OCI-LY3 (cell line): ENCODE measurements around the gene ATF4.

Experiments used
- H2AFZ ChIP-seq: fragments of 200-600, 300-600 bp; shearing (Covaris generic); 2 replicates; pipeline ENCODE4 v1.6.0; 2014; ENCODE audit warnings: antibody characterized with exemption, low read depth, low read length
- H3K27ac ChIP-seq: fragments of 200-600, 300-600 bp; sonication (generic); 2 replicates; pipeline ENCODE4 v1.5.1; 2014; ENCODE audit warnings: mild to moderate bottlenecking, low read length, moderate library complexity, mixed read lengths
- H3K27me3 ChIP-seq: fragments of 200-600, 300-600 bp; sonication (generic); 2 replicates; pipeline ENCODE4 v1.6.1; 2014; ENCODE audit warnings: low read depth, low read length, mixed read lengths
- H3K36me3 ChIP-seq: fragments of 200-600, 300-600 bp; sonication (generic); replicated peaks from 2 replicates; pipeline ENCODE3; 2014; ENCODE audit warnings: low read depth, low read length, mixed read lengths
- H3K4me1 ChIP-seq: fragments of 300-600, 200-600 bp; sonication (generic); 2 replicates; pipeline ENCODE4 v1.6.1; 2014; ENCODE audit warnings: low read length, mixed read lengths
- H3K4me2 ChIP-seq: fragments of 200-600, 300-600 bp; sonication (generic); 2 replicates; pipeline ENCODE4 v1.6.1; 2014; ENCODE audit warnings: low read length, mixed read lengths
- H3K4me3 ChIP-seq: fragments of 300-600, 200-600 bp; sonication (generic); 2 replicates; pipeline ENCODE4 v1.5.1; 2014; ENCODE audit warnings: antibody characterized with exemption, mild to moderate bottlenecking, low read length, moderate library complexity
- H3K79me2 ChIP-seq: fragments of 300-600, 200-600 bp; shearing (Covaris generic); 2 replicates; pipeline ENCODE4 v1.6.1; 2014; ENCODE audit warnings: mild to moderate bottlenecking, low read length, mixed read lengths
- H3K9ac ChIP-seq: fragments of 300-600, 200-600 bp; shearing (Covaris generic); 2 replicates; pipeline ENCODE4 v1.6.0; 2014; ENCODE audit warnings: mild to moderate bottlenecking, low read length, moderate library complexity
- H3K9me3 ChIP-seq: fragments of 200-600, 300-600 bp; shearing (Covaris generic); 2 replicates; pipeline ENCODE4 v1.6.1; 2014; ENCODE audit warnings: low read length, mixed read lengths; ENCODE audit not compliant: insufficient read depth
- H4K20me1 ChIP-seq: fragments of 200-600, 300-600 bp; sonication (generic); 2 replicates; pipeline ENCODE4 v1.6.1; 2016; ENCODE audit warnings: low read length, mixed read lengths; ENCODE audit not compliant: insufficient read depth
- EZH2phosphoT487 ChIP-seq: fragments of 200-600 bp; shearing (Covaris generic); IDR thresholded peaks from 2 replicates; pipeline ENCODE4 v1.6.1; 2018; ENCODE audit warnings: antibody characterized with exemption, mixed run types, low read depth
- TF ChIP-seq, protein P1 (sequence below): fragments of 200-600, 300-600 bp; sonication (generic); IDR thresholded peaks from 2 replicates; pipeline ENCODE4 v1.5.1; 2014; ENCODE audit warnings: antibody characterized with exemption, low read length, low read depth

ATF4 gene

DNA sequence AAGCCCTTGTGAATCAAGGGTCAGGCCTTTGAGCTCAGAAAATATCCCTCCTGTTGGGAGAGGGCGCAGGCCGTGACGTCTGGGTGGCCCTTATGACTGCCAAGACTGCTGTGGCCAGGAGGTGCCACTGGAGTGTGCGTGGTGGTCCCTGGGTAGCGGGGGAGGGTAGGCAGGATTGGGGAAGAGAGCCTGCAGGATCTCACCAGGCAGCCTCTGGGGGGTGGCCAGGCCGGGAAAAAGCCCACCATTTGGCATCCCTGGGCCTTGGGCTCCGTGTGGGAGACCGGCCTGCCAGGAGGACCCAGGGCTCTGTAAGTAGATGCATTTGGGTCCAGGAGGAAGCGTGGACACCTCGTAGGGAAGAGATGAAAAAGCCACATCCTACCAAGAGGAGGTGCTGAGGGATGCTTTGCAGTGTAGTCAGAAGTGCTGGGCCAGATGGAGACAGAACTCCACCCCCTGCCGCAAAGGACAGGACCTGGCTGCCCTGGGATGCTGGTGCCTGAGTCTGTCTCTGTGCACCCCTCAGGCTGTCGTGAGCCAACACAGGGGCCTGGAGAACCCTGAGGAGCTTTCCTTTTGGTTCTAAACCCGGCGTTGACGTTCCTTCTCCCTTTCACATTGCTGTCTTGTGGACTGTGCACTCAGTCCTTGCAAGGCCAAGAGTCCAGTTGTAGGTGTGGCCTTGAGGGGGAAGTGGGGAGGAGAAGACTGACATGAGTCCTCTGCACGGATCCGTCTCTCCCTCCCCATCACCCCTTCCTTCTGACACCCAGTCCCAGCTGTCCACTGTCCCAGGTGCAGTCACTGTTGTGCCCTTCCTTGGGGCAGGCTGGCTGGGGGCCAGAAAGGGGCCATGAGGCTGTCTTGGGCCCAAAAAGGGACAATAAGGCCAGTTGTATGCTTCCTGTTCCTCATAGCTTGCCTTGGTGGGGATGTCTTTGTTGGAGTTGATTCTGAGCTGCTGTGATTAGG is 31.0 kb upstream of the ATF4 start:
- TF ChIP-seq, protein P1, sequence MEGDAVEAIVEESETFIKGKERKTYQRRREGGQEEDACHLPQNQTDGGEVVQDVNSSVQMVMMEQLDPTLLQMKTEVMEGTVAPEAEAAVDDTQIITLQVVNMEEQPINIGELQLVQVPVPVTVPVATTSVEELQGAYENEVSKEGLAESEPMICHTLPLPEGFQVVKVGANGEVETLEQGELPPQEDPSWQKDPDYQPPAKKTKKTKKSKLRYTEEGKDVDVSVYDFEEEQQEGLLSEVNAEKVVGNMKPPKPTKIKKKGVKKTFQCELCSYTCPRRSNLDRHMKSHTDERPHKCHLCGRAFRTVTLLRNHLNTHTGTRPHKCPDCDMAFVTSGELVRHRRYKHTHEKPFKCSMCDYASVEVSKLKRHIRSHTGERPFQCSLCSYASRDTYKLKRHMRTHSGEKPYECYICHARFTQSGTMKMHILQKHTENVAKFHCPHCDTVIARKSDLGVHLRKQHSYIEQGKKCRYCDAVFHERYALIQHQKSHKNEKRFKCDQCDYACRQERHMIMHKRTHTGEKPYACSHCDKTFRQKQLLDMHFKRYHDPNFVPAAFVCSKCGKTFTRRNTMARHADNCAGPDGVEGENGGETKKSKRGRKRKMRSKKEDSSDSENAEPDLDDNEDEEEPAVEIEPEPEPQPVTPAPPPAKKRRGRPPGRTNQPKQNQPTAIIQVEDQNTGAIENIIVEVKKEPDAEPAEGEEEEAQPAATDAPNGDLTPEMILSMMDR: no peak
- TF ChIP-seq EZH2phosphoT487: no peak
- 0 out of 2 replicates have a peak overlapping the region, but pooled peaks have one; percentile 11 for H3K4me2 ChIP-seq
- peaks cover 43% of the 10 kb centered on the region for H3K36me3 ChIP-seq
- H3K4me3 ChIP-seq: no peak overlapping the region
- no peak overlapping the region for H3K9ac ChIP-seq
- no peak overlapping the region for H2AFZ ChIP-seq
- peaks cover 12% of the 10 kb centered on the region for H3K4me1 ChIP-seq
- peaks cover 49% of the 10 kb centered on the region for H3K79me2 ChIP-seq
- peaks cover 74% of the 10 kb centered on the region for H4K20me1 ChIP-seq
- no peaks in the 10 kb centered on the region for H3K27me3 ChIP-seq
- H3K9me3 ChIP-seq: no peaks in the 10 kb centered on the region
- H3K27ac ChIP-seq: no peak overlapping the region

DNA sequence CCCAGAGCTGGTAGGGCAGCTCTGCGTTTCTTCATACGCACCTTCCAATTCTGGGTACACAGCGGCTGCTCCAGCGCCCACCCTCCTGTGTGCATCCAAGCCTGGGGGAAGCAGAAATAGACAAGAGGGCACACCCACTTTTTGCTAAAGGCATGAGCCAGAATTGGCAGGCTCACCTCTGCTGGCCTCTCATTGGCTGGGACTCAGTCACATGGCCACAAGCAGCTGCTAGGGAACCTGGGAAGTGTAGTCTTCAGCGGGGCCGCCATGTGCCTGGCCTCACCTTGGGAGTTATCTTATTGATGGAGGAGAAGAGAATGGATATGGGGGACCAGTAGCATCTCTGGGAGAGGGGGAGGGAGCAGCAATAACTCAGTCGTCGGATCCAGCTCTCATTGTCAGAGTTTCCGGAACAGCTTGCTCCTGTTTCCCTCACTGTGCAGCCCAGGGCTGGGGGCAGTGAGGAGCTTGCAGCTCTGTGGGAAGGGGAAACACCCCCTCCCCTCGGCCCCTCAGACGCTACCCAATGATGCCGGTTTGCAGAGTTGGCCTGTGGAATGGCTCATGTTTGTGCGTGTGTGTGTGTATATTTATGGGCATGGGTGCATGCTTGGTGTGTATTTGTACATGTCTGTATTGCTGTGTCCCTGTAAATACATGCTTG is 30.1 kb upstream of the ATF4 start:
- Histone ChIP-seq H3K27me3 (no peaks in the 10 kb centered on the region), H3K9ac (no peak overlapping the region), H3K27ac (no peak overlapping the region), H3K79me2 (peaks cover 40% of the 10 kb centered on the region), H3K4me2 (0 out of 2 replicates have a peak overlapping the region, but pooled peaks have one; percentile 11), H2AFZ (no peak overlapping the region), H3K36me3 (peaks cover 38% of the 10 kb centered on the region), H4K20me1 (peaks cover 66% of the 10 kb centered on the region), H3K9me3 (no peaks in the 10 kb centered on the region), H3K4me3 (no peak overlapping the region), H3K4me1 (peaks cover 19% of the 10 kb centered on the region)
- no peak for TF ChIP-seq EZH2phosphoT487

DNA sequence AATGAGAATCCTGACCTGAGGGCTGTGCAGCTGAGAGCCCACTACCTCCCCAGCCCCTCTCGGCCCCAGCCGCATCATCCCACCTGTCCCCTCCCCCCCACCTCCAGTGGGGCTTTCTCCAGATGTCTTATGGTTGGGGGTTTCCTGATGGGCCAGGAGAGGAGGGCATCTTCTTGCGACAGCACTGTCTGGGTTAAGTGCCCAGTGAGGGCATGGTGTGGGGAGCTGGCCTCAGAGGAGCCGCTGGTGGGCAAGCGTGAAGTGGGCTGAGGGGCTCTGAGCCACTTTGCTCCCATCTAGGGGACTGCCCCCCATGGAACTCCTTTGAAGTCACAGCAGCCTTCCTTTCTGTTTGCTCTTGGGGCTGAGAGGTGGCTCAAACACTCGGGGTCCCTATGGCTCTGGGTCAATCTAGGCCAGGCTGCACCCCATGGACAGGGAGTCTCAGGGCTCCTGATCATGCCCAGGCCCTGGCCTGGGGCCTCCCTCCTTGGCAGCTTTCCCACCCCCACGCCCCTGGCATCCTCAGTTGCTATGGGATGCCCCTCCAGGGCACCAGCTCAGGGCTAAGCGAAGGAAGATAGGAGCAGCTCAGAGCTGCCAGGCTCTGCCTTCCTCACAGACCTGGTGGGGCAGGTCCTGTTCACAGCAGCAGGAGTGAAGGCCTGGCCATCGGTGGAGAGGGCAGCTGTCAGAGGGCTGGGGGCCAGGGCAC is 29.2 kb upstream of the ATF4 start:
- H3K79me2 ChIP-seq: peaks cover 39% of the 10 kb centered on the region
- no peak overlapping the region for H3K4me3 ChIP-seq
- H3K36me3 ChIP-seq: peaks cover 38% of the 10 kb centered on the region
- H3K4me1 ChIP-seq: peaks cover 19% of the 10 kb centered on the region
- H2AFZ ChIP-seq: no peak overlapping the region
- TF ChIP-seq, protein P1: no peak
- TF ChIP-seq EZH2phosphoT487: no peak
- H3K27me3 ChIP-seq: no peaks in the 10 kb centered on the region
- H3K9me3 ChIP-seq: no peaks in the 10 kb centered on the region
- H3K27ac ChIP-seq: no peak overlapping the region
- no peak overlapping the region for H3K9ac ChIP-seq
- H3K4me2 ChIP-seq: no peak overlapping the region
- peaks cover 62% of the 10 kb centered on the region for H4K20me1 ChIP-seq

DNA sequence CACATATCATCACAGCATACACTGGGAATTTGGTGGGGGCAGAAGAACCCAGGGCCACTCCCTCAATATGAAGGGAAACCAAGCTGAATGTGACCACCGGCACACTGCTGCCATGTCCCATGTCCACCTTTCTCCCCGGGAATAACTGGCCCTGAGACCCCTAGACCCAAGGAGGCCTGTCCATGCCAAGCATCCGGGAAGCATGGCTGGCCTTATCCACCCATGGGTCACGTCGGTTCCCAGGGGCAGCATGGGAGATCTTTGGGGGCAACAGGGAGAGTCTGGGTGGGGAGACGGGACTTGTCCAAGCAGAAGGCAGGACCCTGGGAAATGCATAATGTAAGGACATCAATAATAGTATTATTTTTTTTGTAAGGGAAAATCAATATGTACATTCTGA is 28.7 kb upstream of the ATF4 start:
- TF ChIP-seq, protein P1: no peak
- TF ChIP-seq EZH2phosphoT487: no peak
- Histone ChIP-seq H2AFZ (no peak overlapping the region), H3K4me3 (no peak overlapping the region), H3K27ac (no peak overlapping the region), H3K27me3 (no peaks in the 10 kb centered on the region), H3K4me2 (no peak overlapping the region), H4K20me1 (peaks cover 57% of the 10 kb centered on the region), H3K79me2 (peaks cover 38% of the 10 kb centered on the region), H3K9ac (no peak overlapping the region), H3K4me1 (peaks cover 22% of the 10 kb centered on the region), H3K36me3 (peaks cover 38% of the 10 kb centered on the region), H3K9me3 (no peaks in the 10 kb centered on the region)
